Endodermal cell (in vitro differentiated cells): ENCODE measurements around the gene RPA1. TPM values are rescaled to one million over a fixed set of nuclear protein-coding genes. Genes with fewer than 3 reads are reported as not detected.

ENCODE experiments used
- DNase-seq: peaks from one replicate; pipeline ENCODE4 v3.0.0-alpha.2; 2017
- H3K27ac ChIP-seq: 2 replicates; pipeline ENCODE4 v1.5.1; 2013; ENCODE audit warnings: mild to moderate bottlenecking, low read depth, low read length, moderate library complexity
- H3K27me3 ChIP-seq: 2 replicates; pipeline ENCODE4 v1.6.1; 2013; ENCODE audit warnings: mild to moderate bottlenecking, low read length, moderate library complexity; ENCODE audit not compliant: insufficient read depth, control insufficient read depth, poor library complexity, severe bottlenecking
- H3K36me3 ChIP-seq: 2 replicates; pipeline ENCODE4 v1.7.0; 2013; ENCODE audit warnings: mild to moderate bottlenecking, low read length, moderate library complexity; ENCODE audit not compliant: control insufficient read depth, insufficient read depth
- H3K4me1 ChIP-seq: one replicate; pipeline ENCODE4 v1.7.0; 2013; ENCODE audit warnings: low read length; ENCODE audit not compliant: control insufficient read depth, insufficient read depth
- H3K4me3 ChIP-seq: 2 replicates; pipeline ENCODE4 v1.5.1; 2013; ENCODE audit warnings: mild to moderate bottlenecking, low read length, moderate library complexity
- H3K9ac ChIP-seq: 2 replicates; pipeline ENCODE4 v1.6.1; 2013; ENCODE audit warnings: mild to moderate bottlenecking, low read length, moderate library complexity; ENCODE audit not compliant: poor library complexity, severe bottlenecking; ENCODE audit errors: extremely low read depth
- H3K9me3 ChIP-seq: 2 replicates; pipeline ENCODE4 v1.6.1; 2013; ENCODE audit warnings: mild to moderate bottlenecking, low read length, moderate library complexity; ENCODE audit not compliant: control insufficient read depth
- H3K27ac Mint-ChIP-seq: 2 replicates; pipeline ENCODE4 v1.8.0; 2020; ENCODE audit warnings: mixed read lengths
- H3K27me3 Mint-ChIP-seq: 2 replicates; pipeline ENCODE4 v1.8.0; 2021; ENCODE audit warnings: mild to moderate bottlenecking, mixed read lengths; ENCODE audit not compliant: insufficient read depth
- H3K36me3 Mint-ChIP-seq: 2 replicates; pipeline ENCODE4 v1.8.0; 2020; ENCODE audit warnings: low read depth, mixed read lengths
- H3K4me1 Mint-ChIP-seq: 2 replicates; pipeline ENCODE4 v1.8.0; 2020; ENCODE audit warnings: mixed read lengths
- H3K4me3 Mint-ChIP-seq: 2 replicates; pipeline ENCODE4 v1.8.0; 2020; ENCODE audit warnings: mild to moderate bottlenecking, moderate library complexity, mixed read lengths
- H3K9me3 Mint-ChIP-seq: 2 replicates; pipeline ENCODE4 v1.8.0; 2020; ENCODE audit warnings: mild to moderate bottlenecking, mixed read lengths
- CTCF ChIP-seq: fragments of 200-600 bp; sonication (generic); conservative IDR thresholded peaks from 2 replicates; pipeline ENCODE4 v1.5.0; 2021; ENCODE audit warnings: antibody characterized with exemption, mild to moderate bottlenecking
- WGBS, 2 experiments: methylation state at CpG; one replicate each; pipeline versions ENCODE4 v1.1.5 to v1.1.7; 2013; ENCODE audit warnings: missing lambda C conversion rate in 2 of 2, mixed read lengths in 1 of 2; ENCODE audit not compliant: insufficient coverage in 1 of 2, insufficient read length in 1 of 2; 5-methylcytosine and 5-hydroxymethylcytosine counted together
- total RNA-seq, 2 donors: library from RNA; stranded (reverse); fragmentation: NEBNext Ultra II Directional in 1 of 2; extraction: Animal tissue kit (Norgen Biotek cat#: 25700) in 1 of 2; gene quantifications; 2 replicates in 1 of 2; 3 replicates in 1 of 2; pipeline ENCODE4 v1.2.1, GENCODE V29; 2021

Gene RPA1
- total RNA-seq, 2 donors from 2014 or later = 190 to 249 TPM

DNA sequence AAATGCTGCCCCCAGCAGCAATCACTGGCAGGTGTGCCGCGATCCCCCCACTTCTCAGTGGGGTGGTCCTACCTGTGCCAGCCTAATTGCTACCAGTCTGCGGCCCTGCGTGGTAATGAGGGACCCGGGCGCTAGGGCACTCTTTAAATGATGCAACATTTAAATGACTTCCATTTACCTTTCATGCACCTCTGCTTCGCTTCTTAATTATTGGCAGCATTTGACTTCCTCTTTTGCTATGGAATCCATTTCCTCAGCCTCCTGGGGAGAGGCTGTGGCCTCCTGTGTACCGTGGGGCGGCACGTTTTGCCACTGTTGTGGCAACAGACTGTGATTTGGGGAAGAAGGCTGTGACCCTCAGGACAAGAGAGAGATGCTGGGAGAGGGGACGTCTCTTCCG, 86.1 kb downstream of the RPA1 start:
- H3K9ac ChIP-seq = no peak overlapping the region
- no peak overlapping the region for H3K4me3 ChIP-seq
- H3K4me1 ChIP-seq = peaks cover 15% of the 10 kb centered on the region
- Mint-ChIP-seq H3K4me3 (no peak overlapping the region), H3K4me1 (peaks cover 35% of the 10 kb centered on the region), H3K27ac (no peak overlapping the region), H3K27me3 (peaks cover 30% of the 10 kb centered on the region), H3K36me3 (no peaks in the 10 kb centered on the region), H3K9me3 (no peaks in the 10 kb centered on the region)
- H3K9me3 ChIP-seq = no peaks in the 10 kb centered on the region
- H3K27me3 ChIP-seq = peaks cover 14% of the 10 kb centered on the region
- DNase-seq = no peak
- no peak for TF ChIP-seq CTCF
- 87 to 90% methylated on average over 12 of the region's 12 CpGs for WGBS, 2 experiments
- H3K27ac ChIP-seq = no peak overlapping the region
- H3K36me3 ChIP-seq = no peaks in the 10 kb centered on the region

- DNase-seq = no peak
- TF ChIP-seq CTCF = no peak
- Histone ChIP-seq H3K36me3 (no peaks in the 10 kb centered on the region), H3K9ac (no peak overlapping the region), H3K4me3 (no peak overlapping the region), H3K27me3 (peaks cover 12% of the 10 kb centered on the region), H3K4me1 (peaks cover 15% of the 10 kb centered on the region), H3K27ac (no peak overlapping the region), H3K9me3 (no peaks in the 10 kb centered on the region)
- peaks cover 26% of the 10 kb centered on the region for H3K27me3 Mint-ChIP-seq
- H3K4me1 Mint-ChIP-seq = peaks cover 35% of the 10 kb centered on the region
- WGBS, 2 experiments = 89% methylated on average over 9 to 14 of the region's 14 CpGs
- H3K9me3 Mint-ChIP-seq = no peaks in the 10 kb centered on the region
- no peak overlapping the region for H3K4me3 Mint-ChIP-seq
- no peaks in the 10 kb centered on the region for H3K36me3 Mint-ChIP-seq
- H3K27ac Mint-ChIP-seq = no peak overlapping the region
These were observed 86.5 kb downstream of the RPA1 start for GRCh38 chr17:1916316-1916715.

DNA sequence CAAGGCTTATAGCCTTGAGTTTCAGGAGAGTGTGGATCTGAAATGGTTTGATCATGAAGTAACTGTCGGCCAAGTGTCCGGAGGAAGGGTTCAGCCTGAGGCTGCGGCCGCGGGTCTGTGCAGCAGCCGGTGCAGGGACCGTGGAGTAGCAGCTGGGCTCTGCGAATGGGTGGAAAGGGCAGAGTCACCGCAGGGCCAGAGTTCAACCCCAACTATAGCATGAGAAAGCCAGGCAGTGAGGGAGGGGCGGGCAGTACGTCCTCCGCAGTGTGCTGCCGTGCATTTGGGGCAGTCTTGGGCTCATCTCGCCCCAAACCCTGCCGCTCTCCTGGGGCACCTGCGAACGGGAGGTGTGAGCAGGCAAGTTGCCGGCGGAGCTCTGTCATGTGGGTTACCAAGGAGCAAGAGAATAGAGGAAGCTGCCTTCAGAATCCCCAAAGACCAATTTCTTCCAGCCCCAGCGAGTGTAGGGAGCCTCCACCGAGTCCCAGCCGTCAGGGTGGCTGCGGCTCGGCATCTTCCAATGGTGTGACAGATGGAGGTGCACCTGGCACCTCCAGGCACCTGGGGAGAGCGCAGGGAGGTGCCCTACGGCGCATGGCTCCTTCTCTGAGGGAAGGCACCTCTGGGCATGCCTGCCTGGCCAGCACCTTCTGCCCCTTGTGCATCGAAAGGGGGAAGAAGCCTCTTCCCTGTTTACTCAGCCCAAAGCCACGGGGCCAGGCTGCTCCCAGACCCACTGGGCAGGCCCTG, 87.3 kb downstream of the RPA1 start:
- no peak for TF ChIP-seq CTCF
- H3K27ac ChIP-seq = no peak overlapping the region
- Mint-ChIP-seq H3K27me3 (peaks cover 17% of the 10 kb centered on the region), H3K27ac (no peak overlapping the region), H3K9me3 (no peaks in the 10 kb centered on the region), H3K4me3 (no peak overlapping the region), H3K4me1 (peaks cover 32% of the 10 kb centered on the region), H3K36me3 (no peaks in the 10 kb centered on the region)
- no peak overlapping the region for H3K4me3 ChIP-seq
- no peak overlapping the region for H3K9ac ChIP-seq
- WGBS, 2 experiments = 89 to 94% methylated on average over 17 to 29 of the region's 29 CpGs
- no peak for DNase-seq
- no peaks in the 10 kb centered on the region for H3K36me3 ChIP-seq
- H3K4me1 ChIP-seq = peaks cover 14% of the 10 kb centered on the region
- H3K27me3 ChIP-seq = peaks cover 4% of the 10 kb centered on the region
- no peaks in the 10 kb centered on the region for H3K9me3 ChIP-seq
